Astrocyte (in vitro differentiated cells and primary cell): Measurements from ENCODE around the gene NR2F2. TPM values are rescaled to one million over a fixed set of nuclear protein-coding genes. Genes with fewer than 3 reads are reported as not detected.

Experiments used
- DNase-seq: peaks from one replicate; pipeline ENCODE4 v3.0.0-alpha.2; 2010; ENCODE audit warnings: low read depth
- FAIRE-seq: peaks from 2 replicates; lab custom pipeline; 2011; peaks lifted over from hg19 to GRCh38; lab: Jason Lieb, UNC
- H2AFZ ChIP-seq: 2 replicates; pipeline ENCODE4 v1.6.0; 2012; ENCODE audit warnings: low read depth, low read length, inconsistent platforms
- H3K27ac ChIP-seq: 2 replicates; pipeline ENCODE4 v1.5.1; 2011; ENCODE audit warnings: low read depth, low read length, inconsistent platforms
- H3K27me3 ChIP-seq: 2 replicates; pipeline ENCODE4 v1.6.0; 2011; ENCODE audit warnings: low read length, inconsistent platforms; ENCODE audit not compliant: insufficient read depth
- H3K36me3 ChIP-seq: 2 replicates; pipeline ENCODE4 v1.5.1; 2011; ENCODE audit warnings: low read length, inconsistent platforms; ENCODE audit not compliant: insufficient read depth
- H3K4me1 ChIP-seq: 2 replicates; pipeline ENCODE4 v1.5.1; 2011; ENCODE audit warnings: low read length, inconsistent platforms; ENCODE audit not compliant: insufficient read depth
- H3K4me2 ChIP-seq: 2 replicates; pipeline ENCODE4 v1.6.0; 2012; ENCODE audit warnings: low read length, inconsistent platforms
- H3K4me3 ChIP-seq: 2 replicates; pipeline ENCODE4 v1.5.1; 2011; ENCODE audit warnings: low read depth, mild to moderate bottlenecking, low read length, inconsistent platforms; ENCODE audit not compliant: insufficient read depth
- H3K79me2 ChIP-seq: 2 replicates; pipeline ENCODE4 v1.6.0; 2012; ENCODE audit warnings: mild to moderate bottlenecking, low read length, inconsistent platforms; ENCODE audit not compliant: insufficient read depth
- H3K9ac ChIP-seq: 2 replicates; pipeline ENCODE4 v1.6.0; 2012; ENCODE audit warnings: mild to moderate bottlenecking, low read length, inconsistent platforms
- H3K9me3 ChIP-seq: 2 replicates; pipeline ENCODE4 v1.5.1; 2012; ENCODE audit warnings: low read depth, mild to moderate bottlenecking, low read length, inconsistent platforms; ENCODE audit not compliant: insufficient read depth
- H4K20me1 ChIP-seq: 2 replicates; pipeline ENCODE4 v1.6.0; 2012; ENCODE audit warnings: low read length, inconsistent platforms; ENCODE audit not compliant: insufficient read depth
- H3K27ac Mint-ChIP-seq: one replicate; pipeline ENCODE4 v1.8.0; 2021; ENCODE audit warnings: mild to moderate bottlenecking, mixed read lengths; ENCODE audit not compliant: unreplicated experiment
- H3K27me3 Mint-ChIP-seq: one replicate; pipeline ENCODE4 v1.8.0; 2021; ENCODE audit warnings: low read depth, mixed read lengths; ENCODE audit not compliant: unreplicated experiment
- H3K36me3 Mint-ChIP-seq: one replicate; pipeline ENCODE4 v1.8.0; 2021; ENCODE audit warnings: low read depth, mixed read lengths; ENCODE audit not compliant: unreplicated experiment
- H3K4me1 Mint-ChIP-seq: one replicate; pipeline ENCODE4 v1.8.0; 2021; ENCODE audit warnings: low read depth, mixed read lengths; ENCODE audit not compliant: unreplicated experiment
- H3K4me3 Mint-ChIP-seq: one replicate; pipeline ENCODE4 v1.8.0; 2021; ENCODE audit warnings: mild to moderate bottlenecking, moderate library complexity, mixed read lengths; ENCODE audit not compliant: unreplicated experiment
- H3K9me3 Mint-ChIP-seq: one replicate; pipeline ENCODE4 v1.8.0; 2021; ENCODE audit warnings: mild to moderate bottlenecking, mixed read lengths; ENCODE audit not compliant: unreplicated experiment
- EZH2 ChIP-seq: IDR thresholded peaks from 2 replicates; pipeline ENCODE4 v1.6.1; 2012; ENCODE audit warnings: mild to moderate bottlenecking, low read length, inconsistent platforms; ENCODE audit not compliant: insufficient read depth
- total RNA-seq: library from RNA; stranded (reverse); gene quantifications from 2 replicates; pipeline ENCODE4 v1.2.1, GENCODE V29; 2021
- TF ChIP-seq, protein P1 (sequence below): IDR thresholded peaks from 2 replicates; pipeline ENCODE4 v1.5.1; 2011; ENCODE audit warnings: low read depth, mild to moderate bottlenecking, inconsistent platforms, low read length, moderate library complexity; ENCODE audit not compliant: insufficient read depth

NR2F2 gene
- total RNA-seq, 1 donor from 2014 or later = 75.8 TPM

DNA sequence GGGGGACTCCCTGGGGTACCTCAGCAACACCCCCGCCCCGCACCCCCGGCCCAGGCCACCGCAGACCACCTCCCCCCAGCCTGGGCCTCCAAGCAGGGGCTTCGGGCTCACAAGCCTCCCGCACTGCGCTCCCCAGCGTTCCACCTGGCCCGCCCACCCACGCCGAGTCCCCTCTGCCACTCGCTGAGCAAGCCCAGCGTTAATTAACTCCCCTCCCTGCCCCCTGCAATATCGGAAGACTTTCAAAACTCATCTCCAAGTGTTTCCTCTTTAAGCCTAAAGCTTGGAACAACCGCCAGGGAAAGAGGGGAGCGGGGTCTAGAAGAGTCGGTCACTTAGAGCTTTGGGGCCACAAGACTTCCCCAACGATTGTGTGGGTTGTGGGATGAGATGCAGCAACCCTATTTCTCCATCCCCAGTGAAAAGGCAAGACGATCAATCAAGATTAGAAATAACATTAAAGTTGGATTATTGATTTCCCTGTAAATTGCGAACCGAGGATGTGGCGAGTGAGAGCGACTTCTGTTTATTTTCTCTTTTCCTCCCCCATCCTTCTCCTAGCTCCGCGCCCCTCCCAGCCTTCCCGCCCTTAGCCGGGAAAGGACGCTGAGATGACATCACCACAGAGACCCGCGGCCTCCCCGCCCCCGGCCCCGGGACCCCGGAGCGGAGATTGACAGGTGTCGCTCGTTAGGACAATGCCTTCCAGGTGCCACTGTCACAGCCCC, 30.2 kb downstream of the NR2F2 start:
- H3K27ac Mint-ChIP-seq = no peak overlapping the region
- peak overlapping the region; percentile 78 for H3K9ac ChIP-seq

DNA sequence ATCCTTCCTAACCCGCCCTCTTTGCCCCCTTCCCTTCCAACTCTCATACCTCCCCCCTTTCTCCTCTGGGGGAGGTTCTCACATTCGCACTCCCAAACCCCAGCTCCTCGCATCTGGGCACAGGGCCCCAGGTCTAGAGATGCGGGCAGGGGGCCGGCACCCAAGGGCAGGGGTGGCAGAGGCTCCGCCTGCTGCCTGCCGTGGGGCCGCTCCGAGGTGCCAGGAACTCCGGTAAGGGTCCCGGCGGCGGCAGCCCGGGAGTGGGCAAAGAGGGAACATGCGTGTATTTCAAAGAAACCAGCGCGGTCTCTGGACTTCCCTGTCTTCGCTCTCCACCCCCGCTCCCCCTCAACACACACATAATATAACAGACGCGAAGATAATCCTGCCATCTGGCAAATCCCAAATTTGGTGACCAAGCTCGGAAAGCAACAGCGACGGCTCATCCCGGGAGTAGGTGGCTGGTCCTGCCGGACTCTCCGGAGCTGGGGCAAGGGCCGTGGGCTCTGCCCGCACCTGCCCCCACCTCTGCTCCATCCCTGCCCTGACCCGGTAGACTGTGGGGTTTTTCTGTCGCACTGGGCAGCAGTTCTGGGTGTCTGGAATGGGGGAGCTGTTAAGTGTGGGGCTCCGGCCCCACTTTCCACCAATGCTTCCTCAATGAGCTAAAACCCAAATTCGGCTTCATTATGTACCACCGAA, 31.0 kb downstream of the NR2F2 start:
- H3K9me3 Mint-ChIP-seq = peaks cover 2% of the 10 kb centered on the region
- H3K27me3 ChIP-seq = peaks cover 20% of the 10 kb centered on the region
- peak overlapping the region; percentile 26 for H3K27ac Mint-ChIP-seq
- H3K27ac ChIP-seq = no peak overlapping the region
- H3K36me3 Mint-ChIP-seq = no peaks in the 10 kb centered on the region
- no peaks in the 10 kb centered on the region for H3K36me3 ChIP-seq
- TF ChIP-seq, protein P1, sequence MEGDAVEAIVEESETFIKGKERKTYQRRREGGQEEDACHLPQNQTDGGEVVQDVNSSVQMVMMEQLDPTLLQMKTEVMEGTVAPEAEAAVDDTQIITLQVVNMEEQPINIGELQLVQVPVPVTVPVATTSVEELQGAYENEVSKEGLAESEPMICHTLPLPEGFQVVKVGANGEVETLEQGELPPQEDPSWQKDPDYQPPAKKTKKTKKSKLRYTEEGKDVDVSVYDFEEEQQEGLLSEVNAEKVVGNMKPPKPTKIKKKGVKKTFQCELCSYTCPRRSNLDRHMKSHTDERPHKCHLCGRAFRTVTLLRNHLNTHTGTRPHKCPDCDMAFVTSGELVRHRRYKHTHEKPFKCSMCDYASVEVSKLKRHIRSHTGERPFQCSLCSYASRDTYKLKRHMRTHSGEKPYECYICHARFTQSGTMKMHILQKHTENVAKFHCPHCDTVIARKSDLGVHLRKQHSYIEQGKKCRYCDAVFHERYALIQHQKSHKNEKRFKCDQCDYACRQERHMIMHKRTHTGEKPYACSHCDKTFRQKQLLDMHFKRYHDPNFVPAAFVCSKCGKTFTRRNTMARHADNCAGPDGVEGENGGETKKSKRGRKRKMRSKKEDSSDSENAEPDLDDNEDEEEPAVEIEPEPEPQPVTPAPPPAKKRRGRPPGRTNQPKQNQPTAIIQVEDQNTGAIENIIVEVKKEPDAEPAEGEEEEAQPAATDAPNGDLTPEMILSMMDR = no peak
- peak; percentile 77 for TF ChIP-seq EZH2
- no peaks in the 10 kb centered on the region for H3K9me3 ChIP-seq
- FAIRE-seq = no peak
- peak overlapping the region; percentile 78 for H3K9ac ChIP-seq
- peaks cover 36% of the 10 kb centered on the region for H3K4me1 ChIP-seq
- H4K20me1 ChIP-seq = no peaks in the 10 kb centered on the region
- H2AFZ ChIP-seq = no peak overlapping the region
- H3K4me1 Mint-ChIP-seq = peaks cover 9% of the 10 kb centered on the region
- H3K27me3 Mint-ChIP-seq = peaks cover 79% of the 10 kb centered on the region
- H3K79me2 ChIP-seq = peaks cover 25% of the 10 kb centered on the region
- H3K4me3 ChIP-seq = peak overlapping the region; percentile 57
- peak overlapping the region; percentile 40 for H3K4me3 Mint-ChIP-seq
- DNase-seq = no peak
- peak overlapping the region; percentile 92 for H3K4me2 ChIP-seq

More for the DNA sequence above, 30.2 kb downstream of the NR2F2 start:
- H3K9me3 ChIP-seq = no peaks in the 10 kb centered on the region
- H2AFZ ChIP-seq = no peak overlapping the region
- Mint-ChIP-seq H3K4me3 (no peak overlapping the region), H3K4me1 (peaks cover 9% of the 10 kb centered on the region), H3K36me3 (no peaks in the 10 kb centered on the region), H3K9me3 (peaks cover 2% of the 10 kb centered on the region), H3K27me3 (peaks cover 72% of the 10 kb centered on the region)
- H3K4me3 ChIP-seq = peak overlapping the region; percentile 57
- TF ChIP-seq EZH2 = peak; percentile 22
- TF ChIP-seq, protein P1 = no peak
- peaks cover 14% of the 10 kb centered on the region for H3K27me3 ChIP-seq
- no peaks in the 10 kb centered on the region for H3K36me3 ChIP-seq
- peaks cover 28% of the 10 kb centered on the region for H3K79me2 ChIP-seq
- DNase-seq (no peak), FAIRE-seq (no peak)
- peak overlapping the region; percentile 92 for H3K4me2 ChIP-seq
- no peaks in the 10 kb centered on the region for H4K20me1 ChIP-seq
- peaks cover 32% of the 10 kb centered on the region for H3K4me1 ChIP-seq
- H3K27ac ChIP-seq = no peak overlapping the region
